ENCODE results near the gene F2RL1. TPM values are rescaled to one million over a fixed set of nuclear protein-coding genes. Genes with fewer than 3 reads are reported as not detected.
A peak's percentile ranks its signal among the peaks of the same experiment; 100 is the strongest.

F2RL1 gene
- total and polyA plus RNA-seq, 2 of the 8 experiments (the other 6 are each of a cell fraction or from before 2014, with no cell fraction given) = 23.2 to 26.6 TPM

- H3K23me2 ChIP-seq (ENCODE audit: low read depth, low read length) = peaks cover 2% of the 10 kb centered on the region; the same call in 1 of the 2 replicates
- no peak overlapping the region for H3K4me2 ChIP-seq (ENCODE audit: insufficient read depth in 1 of 2, low read depth in 2 of 2, low read length in 2 of 2)
- H3K9me3 ChIP-seq (ENCODE audit: insufficient read depth in 2 of 2, low read depth in 1 of 2, low read length in 1 of 2) = no peaks in the 10 kb centered on the region
- peaks cover 0 to 2% (median 1%) of the 10 kb centered on the region in 4 experiments; a peak in 1 of 7 replicates for H3K4me1 ChIP-seq (replicated peaks in 1 of 4; ENCODE audit: control insufficient read depth in 3 of 4, insufficient read depth in 4 of 4, low read length in 3 of 4)
- ChIA-PET CTCF (ENCODE audit: partially characterized antibody) (no interaction called here), POLR2A (ENCODE audit: partially characterized antibody) (no interaction called here)
- no peak overlapping the region for H3K4ac ChIP-seq (replicated peaks; ENCODE audit: insufficient read length, low read depth, low read length)
- peak overlapping the region; percentile 65; the same call in 1 of the 2 replicates for H2BK15ac ChIP-seq (ENCODE audit: low read length)
- no peak overlapping the region for H4K91ac ChIP-seq (replicated peaks; ENCODE audit: insufficient read length, low read length)
- H3K9ac ChIP-seq (replicated peaks in 1 of 4; ENCODE audit: extremely low read depth in 1 of 4, low read depth in 3 of 4, low read length in 3 of 4) = no peak overlapping the region
- H3K79me1 ChIP-seq (ENCODE audit: low read depth, low read length) = no peaks in the 10 kb centered on the region
- FAIRE-seq (no peak), DNase-seq (ENCODE audit: low read depth in 1 of 2, low spot score in 2 of 2) (no peak)
- TF ChIP-seq FOSL1 (IDR thresholded peaks at IDR 0.05; ENCODE audit: insufficient read depth, low read depth, low read length) (no peak), BACH1 (IDR thresholded peaks at IDR 0.05; ENCODE audit: low read length) (no peak), CHD1 (IDR thresholded peaks at IDR 0.05; ENCODE audit: low read depth, low read length) (no peak), USF2 (IDR thresholded peaks at IDR 0.05; ENCODE audit: low read length) (no peak), NRF1 (IDR thresholded peaks at IDR 0.05; ENCODE audit: low read depth, low read length) (no peak), JUND (IDR thresholded peaks at IDR 0.05; ENCODE audit: low read length) (no peak)
- H4K20me1 ChIP-seq (replicated peaks in 1 of 2; ENCODE audit: control insufficient read depth in 1 of 2, insufficient read depth in 2 of 2, low read length in 2 of 2) = no peaks in the 10 kb centered on the region
- H2BK120ac ChIP-seq (replicated peaks; ENCODE audit: low read depth, low read length) = no peak overlapping the region
- H3K27me3 ChIP-seq (replicated peaks in 1 of 4; ENCODE audit: control insufficient read depth in 3 of 4, extremely low read depth in 1 of 4, insufficient read depth in 3 of 4, low read length in 3 of 4) = no peaks in the 10 kb centered on the region
- H2AFZ ChIP-seq (ENCODE audit: low read length) = no peak overlapping the region
- 89% methylated on average over 1 of the region's 1 CpG; no CpG with 5 or more reads in 1 of the 2 experiments for WGBS, 2 experiments (ENCODE audit: extremely low coverage in 1 of 2, insufficient coverage in 1 of 2, insufficient read length in 1 of 2, insufficient replicate concordance in 2 of 2, low coverage in 1 of 2, low lambda C conversion rate in 2 of 2, missing lambda C conversion rate in 1 of 2)
- H3K18ac ChIP-seq (ENCODE audit: extremely low read depth, low read length) = no peak overlapping the region
- no peak overlapping the region for H4K5ac ChIP-seq (ENCODE audit: insufficient read length, low read depth, low read length)
- H3K36me3 ChIP-seq (ENCODE audit: control insufficient read depth in 2 of 4, insufficient read depth in 4 of 4, low read length in 3 of 4) = no peaks in the 10 kb centered on the region
- H3K14ac ChIP-seq (ENCODE audit: insufficient read length) = no peak overlapping the region
- H3K27ac ChIP-seq (ENCODE audit: low read depth, low read length) = no peak overlapping the region
- no peak overlapping the region for H4K8ac ChIP-seq (ENCODE audit: extremely low read depth, insufficient read depth, low read length)
- no peak overlapping the region for H2BK20ac ChIP-seq (ENCODE audit: low read length)
- no peak overlapping the region for H2BK12ac ChIP-seq (ENCODE audit: low read depth, low read length)
- no peak overlapping the region for H3K4me3 ChIP-seq (ENCODE audit: extremely low read depth in 1 of 4, insufficient read depth in 2 of 4, low read depth in 3 of 4, low read length in 4 of 4)
- H2AK5ac ChIP-seq (ENCODE audit: low read depth, low read length) = no peak overlapping the region
- no peak overlapping the region for H3K23ac ChIP-seq (ENCODE audit: insufficient read length)
- H3K79me2 ChIP-seq (ENCODE audit: control insufficient read depth in 1 of 2, insufficient read depth in 2 of 2, low read length in 2 of 2) = no peaks in the 10 kb centered on the region
- no peak overlapping the region for H3K56ac ChIP-seq (replicated peaks; ENCODE audit: insufficient read length, low read depth, low read length)
- no peak overlapping the region for H2BK5ac ChIP-seq (ENCODE audit: low read depth, low read length)
These were observed 44.2 kb downstream of the F2RL1 start for GRCh38 chr5:76863001-76863400.
